Activated CD8-positive, alpha-beta memory T cell treated with anti-CD3 and anti-CD28 coated beads, Interleukin-2, amount 50 U/mL, for 24 hours (primary cell): ENCODE results near the gene EXOC2.

Source experiments
- DNase-seq: peaks from one replicate; pipeline ENCODE4 v3.0.0-alpha.2; 2020; ENCODE audit errors: extremely low read depth

EXOC2 gene

GRCh38 chr6:446418-447366, 246.2 kb downstream of the EXOC2 start:
- DNase-seq, result peak; percentile 82

- no peak for DNase-seq
Observed at GRCh38 chr6:445571-446417, 247.1 kb downstream of the EXOC2 start.

- DNase-seq, result no peak
Observed at GRCh38 chr6:444653-445275, 248.2 kb downstream of the EXOC2 start.

- no peak for DNase-seq
Observed at GRCh38 chr6:443621-444159, 249.2 kb downstream of the EXOC2 start.

- no peak for DNase-seq
Observed at GRCh38 chr6:441126-441920, 251.6 kb downstream of the EXOC2 start.

- no peak for DNase-seq
Observed at GRCh38 chr6:439641-440167, 253.2 kb downstream of the EXOC2 start.

- DNase-seq, result no peak
Observed at GRCh38 chr6:438634-439170, 254.2 kb downstream of the EXOC2 start.

- no peak for DNase-seq
Observed at GRCh38 chr6:437037-437392, 255.9 kb downstream of the EXOC2 start.

GRCh38 chr6:436308-437036, 256.5 kb downstream of the EXOC2 start:
- no peak for DNase-seq

GRCh38 chr6:435441-436307, 257.3 kb downstream of the EXOC2 start:
- DNase-seq, result no peak
